NCI-H1048 (cell line): ENCODE results near the gene TGM1.

Source experiments
- DNase-seq: peaks from one replicate; lab custom pipeline; 2025; lab: John Stamatoyannopoulos, UW

The TGM1 gene

GRCh38 chr14:24271134-24271833 is 8.3 kb upstream of the TGM1 start, which contains the start of gene RABGGTA:
RABGGTA (minus strand) TSS chr14:24271597; CDS start chr14:24271115, 482 bp downstream.
- peak; percentile 82 for DNase-seq

GRCh38 chr14:24270537-24271133 is 7.7 kb upstream of the TGM1 start:
- no peak for DNase-seq

GRCh38 chr14:24269910-24270536 is 7.0 kb upstream of the TGM1 start:
- DNase-seq = no peak

GRCh38 chr14:24269368-24269767 is 6.4 kb upstream of the TGM1 start:
- no peak for DNase-seq

- no peak for DNase-seq
Observed at GRCh38 chr14:24268225-24268624, 5.2 kb upstream of the TGM1 start.

GRCh38 chr14:24267516-24267915 is 4.5 kb upstream of the TGM1 start:
- DNase-seq = no peak

GRCh38 chr14:24266344-24267244 is 3.6 kb upstream of the TGM1 start:
- DNase-seq = no peak

- DNase-seq = no peak
Observed at GRCh38 chr14:24264298-24264697, 1.3 kb upstream of the TGM1 start.

- no peak for DNase-seq
Observed at GRCh38 chr14:24263848-24264247, 871 bp upstream of the TGM1 start.

- no peak for DNase-seq
Observed at GRCh38 chr14:24261969-24262327, 1.0 kb downstream of the TGM1 start.

- no peak for DNase-seq
Observed at GRCh38 chr14:24261256-24261968, 1.6 kb downstream of the TGM1 start.

GRCh38 chr14:24260780-24261157 is 2.2 kb downstream of the TGM1 start:
- no peak for DNase-seq

- DNase-seq = no peak
Observed at GRCh38 chr14:24260026-24260779, 2.8 kb downstream of the TGM1 start.

- no peak for DNase-seq
Observed at GRCh38 chr14:24259282-24260025, 3.5 kb downstream of the TGM1 start.

- DNase-seq = no peak
Observed at GRCh38 chr14:24258548-24259265, 4.3 kb downstream of the TGM1 start.

- DNase-seq = no peak
Observed at GRCh38 chr14:24258119-24258518, 4.9 kb downstream of the TGM1 start.

GRCh38 chr14:24256960-24257359 is 6.0 kb downstream of the TGM1 start:
- DNase-seq = no peak

GRCh38 chr14:24255931-24256711 is 6.9 kb downstream of the TGM1 start:
- no peak for DNase-seq

- DNase-seq = no peak
Observed at GRCh38 chr14:24255438-24255837, 7.5 kb downstream of the TGM1 start.
